Gastroesophageal sphincter (tissue), 4 donors: ENCODE data around the gene XG. TPM values are rescaled to one million over a fixed set of nuclear protein-coding genes. Genes with fewer than 3 reads are reported as not detected.
"Not testable (repeated sequence)": the region's sequence is repeated elsewhere in the genome, so short reads cannot be mapped to it uniquely, and the experiment has no call there.

Experiments
- ATAC-seq: fragments of 150-250 bp; one replicate; pipeline ENCODE4 v1.9.1; 2016; ENCODE audit warnings: mild to moderate bottlenecking, moderate library complexity
- H3K27ac ChIP-seq, 4 donors: fragments of 200-600 bp; sonication (generic) in 3 of 4; 1 replicate in 3 of 4; 2 replicates in 1 of 4; pipeline ENCODE4 v1.5.1; 2016 to 2019
- H3K27me3 ChIP-seq: fragments of 200-600 bp; sonication (generic); one replicate; pipeline ENCODE4 v1.5.1; 2019
- H3K36me3 ChIP-seq, 2 donors: fragments of 200-600 bp; sonication (generic); one replicate each; pipeline ENCODE4 v1.5.1; 2019; ENCODE audit warnings: control low read depth in 1 of 2
- H3K4me1 ChIP-seq, 3 donors: fragments of 200-600 bp; sonication (generic); 1 replicate in 2 of 3; 2 replicates in 1 of 3; pipeline ENCODE4 v1.5.1; 2016 to 2019; ENCODE audit warnings: control low read depth in 2 of 3
- H3K4me3 ChIP-seq, 2 donors: fragments of 200-600 bp; sonication (generic); one replicate each; pipeline ENCODE4 v1.5.1; 2019; ENCODE audit warnings: mild to moderate bottlenecking in 1 of 2, moderate library complexity in 1 of 2
- H3K9me3 ChIP-seq, 3 donors: fragments of 200-600 bp; sonication (generic); one replicate each; pipeline ENCODE4 v1.5.1; 2017 to 2019; ENCODE audit warnings: control low read depth in 2 of 3
- EP300 ChIP-seq: sonication (generic); formaldehyde crosslinking; IDR thresholded peaks from one replicate; pipeline ENCODE4 v1.6.1; 2017; ENCODE audit warnings: antibody characterized with exemption, mild to moderate bottlenecking
- POLR2A ChIP-seq, 2 donors: fragments of 450-650 bp; IDR thresholded peaks; one replicate each; pipeline ENCODE4 v1.6.1; 2017; ENCODE audit warnings: antibody characterized with exemption in 2 of 2, mild to moderate bottlenecking in 2 of 2, moderate library complexity in 1 of 2
- POLR2AphosphoS5 ChIP-seq: sonication (generic); formaldehyde crosslinking; IDR thresholded peaks from one replicate; pipeline ENCODE4 v1.6.1; 2017; ENCODE audit warnings: antibody characterized with exemption
- WGBS, 2 donors: methylation state at CpG; one replicate each; pipeline ENCODE4 v1.1.5; 2018; ENCODE audit warnings: low coverage in 1 of 2; 5-methylcytosine and 5-hydroxymethylcytosine counted together
- total RNA-seq, 4 donors: library from RNA; depleted of rRNA; stranded (reverse); fragments of >200 nt; gene quantifications; one replicate each; pipeline ENCODE4 v1.1.0, GENCODE V29; 2016
- TF ChIP-seq, protein P1 (sequence below), 4 experiments: fragments of 200-600 bp in 2 of 4; fragments of 450-650 bp in 2 of 4; sonication (generic) in 1 of 4; IDR thresholded peaks; one replicate each; pipeline ENCODE4 v1.5.1; 2017 to 2019; ENCODE audit warnings: antibody characterized with exemption in 4 of 4, mild to moderate bottlenecking in 2 of 4, moderate library complexity in 2 of 4

The XG gene, protein sequence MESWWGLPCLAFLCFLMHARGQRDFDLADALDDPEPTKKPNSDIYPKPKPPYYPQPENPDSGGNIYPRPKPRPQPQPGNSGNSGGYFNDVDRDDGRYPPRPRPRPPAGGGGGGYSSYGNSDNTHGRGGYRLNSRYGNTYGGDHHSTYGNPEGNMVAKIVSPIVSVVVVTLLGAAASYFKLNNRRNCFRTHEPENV
- total RNA-seq, result under 1 TPM in 3 of 4 donors, not detected in 1; 0.19 to 0.67 (median 0.47) TPM

DNA sequence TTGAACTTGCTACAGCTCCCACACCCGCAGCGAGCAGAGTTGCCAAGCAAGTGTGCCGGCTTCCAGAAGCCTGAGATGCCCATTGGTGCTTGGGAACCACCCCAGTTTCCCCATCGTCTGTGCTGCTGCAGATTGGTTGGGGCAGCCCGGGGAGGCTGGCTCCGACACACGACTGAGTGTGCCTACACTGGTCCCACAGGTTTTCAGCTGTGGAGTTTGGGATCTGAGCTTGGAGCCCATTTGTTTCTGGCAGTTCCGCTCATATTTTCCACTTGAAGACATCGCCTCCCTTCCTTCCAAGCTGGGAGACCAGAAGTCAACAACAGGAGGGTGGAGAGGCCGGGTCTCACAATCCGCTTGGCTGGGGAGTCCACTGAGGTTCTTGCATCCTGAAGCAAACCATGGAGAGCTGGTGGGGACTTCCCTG lies at the start of gene XG:
TSS of gene XG (plus strand) at position 167 of the 427 bp plus-strand sequence. CDS start at position 402, 235 bp downstream.
- ATAC-seq, H3K4me1 ChIP-seq, H3K4me3 ChIP-seq, H3K27ac ChIP-seq, H3K36me3 ChIP-seq, H3K27me3 ChIP-seq, H3K9me3 ChIP-seq: not testable (repeated sequence)
- WGBS, 2 donors, result 60% methylated on average over 2 of the region's 11 CpGs; no CpG with 5 or more reads in 1 of the 2 donors

DNA sequence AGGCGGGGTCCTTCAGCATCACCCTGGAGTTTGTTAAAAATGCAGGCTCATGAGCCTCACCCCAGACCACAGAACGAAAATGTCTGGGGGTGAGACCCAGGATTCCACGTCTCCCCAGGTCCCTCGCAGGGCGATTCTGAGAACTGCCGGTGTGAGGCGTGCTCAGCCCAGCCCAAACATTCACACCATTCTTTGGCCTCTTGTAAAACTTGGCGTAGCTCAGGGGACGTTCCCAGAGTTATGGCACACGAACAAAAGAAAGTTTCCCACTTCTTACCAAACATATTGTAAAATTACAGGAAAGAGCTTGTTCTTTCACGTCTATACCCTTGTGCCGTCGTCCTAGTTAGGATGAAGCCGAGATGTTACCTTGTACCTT lies 47.9 kb upstream of the XG start:
- H3K4me3 ChIP-seq, result peak overlapping the region in 1 of 2 donors; percentile 6
- H3K36me3 ChIP-seq, result peaks cover 0 to 6% of the 10 kb centered on the region in 2 donors
- no peaks in the 10 kb centered on the region for H3K9me3 ChIP-seq
- WGBS, 2 donors, result 37 to 53% methylated on average over 7 to 9 of the region's 14 CpGs
- H3K4me1 ChIP-seq, result peaks cover 16 to 100% (median 40%) of the 10 kb centered on the region in 3 donors
- H3K27me3 ChIP-seq, result no peaks in the 10 kb centered on the region
- TF ChIP-seq, protein P1, sequence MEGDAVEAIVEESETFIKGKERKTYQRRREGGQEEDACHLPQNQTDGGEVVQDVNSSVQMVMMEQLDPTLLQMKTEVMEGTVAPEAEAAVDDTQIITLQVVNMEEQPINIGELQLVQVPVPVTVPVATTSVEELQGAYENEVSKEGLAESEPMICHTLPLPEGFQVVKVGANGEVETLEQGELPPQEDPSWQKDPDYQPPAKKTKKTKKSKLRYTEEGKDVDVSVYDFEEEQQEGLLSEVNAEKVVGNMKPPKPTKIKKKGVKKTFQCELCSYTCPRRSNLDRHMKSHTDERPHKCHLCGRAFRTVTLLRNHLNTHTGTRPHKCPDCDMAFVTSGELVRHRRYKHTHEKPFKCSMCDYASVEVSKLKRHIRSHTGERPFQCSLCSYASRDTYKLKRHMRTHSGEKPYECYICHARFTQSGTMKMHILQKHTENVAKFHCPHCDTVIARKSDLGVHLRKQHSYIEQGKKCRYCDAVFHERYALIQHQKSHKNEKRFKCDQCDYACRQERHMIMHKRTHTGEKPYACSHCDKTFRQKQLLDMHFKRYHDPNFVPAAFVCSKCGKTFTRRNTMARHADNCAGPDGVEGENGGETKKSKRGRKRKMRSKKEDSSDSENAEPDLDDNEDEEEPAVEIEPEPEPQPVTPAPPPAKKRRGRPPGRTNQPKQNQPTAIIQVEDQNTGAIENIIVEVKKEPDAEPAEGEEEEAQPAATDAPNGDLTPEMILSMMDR (IDR thresholded peaks at IDR 0.05), result peak in 3 of 4 experiments; percentile 50 to 63 (median 54)
- no peak for TF ChIP-seq EP300
- peak; percentile 89 for TF ChIP-seq POLR2AphosphoS5
- TF ChIP-seq POLR2A (IDR thresholded peaks at IDR 0.05), result no peak
- peak; percentile 57 for ATAC-seq
- H3K27ac ChIP-seq, result peak overlapping the region in 3 of 4 donors; percentile 38 to 67 (median 64)

DNA sequence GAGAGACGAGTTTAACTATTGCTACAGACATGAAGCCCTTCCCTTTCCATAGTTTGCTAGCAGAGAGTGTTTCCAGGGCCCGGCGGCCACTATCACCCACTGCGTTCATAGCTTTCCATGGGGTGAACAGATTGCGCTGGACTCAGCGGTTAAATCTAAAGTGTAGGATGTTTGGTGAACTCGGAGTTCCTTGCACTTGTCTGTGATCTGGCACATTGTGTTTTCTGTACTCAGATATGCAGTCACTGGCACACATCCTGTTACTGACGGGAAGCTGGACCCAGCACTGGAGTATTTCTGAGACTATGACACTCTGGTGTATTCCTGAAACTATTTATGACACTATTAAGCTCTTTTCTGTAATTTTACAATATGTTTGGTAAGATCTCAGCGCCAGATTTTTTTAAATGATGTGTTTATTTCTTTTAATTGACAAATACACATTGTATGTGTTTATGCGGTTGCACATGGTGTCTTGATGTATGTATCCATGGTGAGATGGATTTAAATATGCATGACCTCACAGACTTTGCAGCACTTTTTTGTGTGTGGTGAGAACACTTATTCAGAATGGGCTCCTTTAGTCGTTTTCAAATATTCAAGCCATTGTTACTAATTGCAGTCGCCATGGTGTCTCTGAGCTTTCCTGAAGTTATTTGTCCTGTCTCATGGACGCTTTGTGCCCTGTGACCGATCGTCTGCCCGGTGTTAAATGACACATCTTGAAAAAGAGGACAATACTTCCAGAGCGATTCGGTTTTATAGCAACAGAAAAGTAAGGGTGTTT lies 46.6 kb upstream of the XG start:
- peaks cover 16 to 100% (median 50%) of the 10 kb centered on the region in 3 donors for H3K4me1 ChIP-seq
- H3K27ac ChIP-seq, result peak overlapping the region in 3 of 4 donors; percentile 64 to 67 (median 67)
- no peaks in the 10 kb centered on the region for H3K9me3 ChIP-seq
- H3K27me3 ChIP-seq, result no peaks in the 10 kb centered on the region
- ATAC-seq, result peak; percentile 46
- H3K4me3 ChIP-seq, result no peak overlapping the region
- 59 to 65% methylated on average over 7 to 18 of the region's 18 CpGs for WGBS, 2 donors
- H3K36me3 ChIP-seq, result peaks cover 0 to 3% of the 10 kb centered on the region in 2 donors
- peak; percentile 96 for TF ChIP-seq POLR2AphosphoS5
- TF ChIP-seq, protein P1 (IDR thresholded peaks at IDR 0.05), result no peak
- TF ChIP-seq POLR2A (IDR thresholded peaks at IDR 0.05), result no peak
- TF ChIP-seq EP300, result no peak

DNA sequence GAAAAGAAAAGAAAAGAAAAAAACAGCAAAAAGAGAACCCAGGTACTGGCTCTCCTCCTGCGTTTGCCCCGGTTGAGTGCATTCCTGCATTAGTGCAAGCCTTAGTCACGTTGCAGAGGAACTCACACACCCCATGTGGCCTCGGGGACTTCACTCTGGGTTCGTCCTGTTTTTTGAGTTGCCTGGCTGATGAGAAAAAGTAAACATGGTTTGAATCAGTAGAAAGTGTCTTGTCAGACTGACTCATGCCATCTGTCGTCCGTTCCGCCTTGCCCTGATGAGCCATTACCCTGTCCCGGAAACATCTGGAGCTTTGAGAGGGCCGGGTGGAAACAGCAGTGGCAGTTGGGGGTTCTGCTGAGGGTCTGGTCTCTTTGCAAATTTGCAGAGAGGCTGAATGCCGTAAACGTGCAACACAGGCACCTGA lies 44.5 kb upstream of the XG start:
- peak; percentile 88 for TF ChIP-seq POLR2AphosphoS5
- no peak for TF ChIP-seq POLR2A (IDR thresholded peaks at IDR 0.05)
- Histone ChIP-seq H3K27ac (peak overlapping the region in 2 of 4 donors; percentile 67 to 69), H3K4me3 (peak overlapping the region in 1 of 2 donors; percentile 12), H3K36me3 (peaks cover 0 to 14% of the 10 kb centered on the region in 2 donors), H3K4me1 (peaks cover 18 to 93% (median 50%) of the 10 kb centered on the region in 3 donors), H3K27me3 (no peaks in the 10 kb centered on the region), H3K9me3 (no peaks in the 10 kb centered on the region)
- ATAC-seq, result peak; percentile 73
- WGBS, 2 donors, result 2 to 22% methylated on average over 5 to 9 of the region's 12 CpGs

DNA sequence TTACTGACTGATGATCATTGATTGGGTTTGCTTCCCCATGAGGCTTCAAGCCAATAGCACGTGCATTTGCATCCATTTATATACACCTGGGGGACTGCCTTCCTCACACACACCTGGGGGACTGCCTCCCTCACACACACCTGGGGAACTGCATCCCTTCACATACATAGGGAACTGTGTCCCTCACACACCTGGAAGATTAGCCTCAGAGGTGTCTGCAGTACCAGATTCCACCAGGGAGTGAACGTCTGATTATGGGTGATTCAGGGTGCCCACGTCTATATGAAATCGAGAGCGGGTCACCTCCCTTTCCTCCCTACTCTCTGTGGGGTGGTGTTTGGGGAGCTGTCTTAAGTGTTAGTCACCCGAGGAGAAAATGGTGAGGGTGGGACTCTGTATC lies 43.8 kb upstream of the XG start:
- Histone ChIP-seq H3K27me3 (no peaks in the 10 kb centered on the region), H3K36me3 (peaks cover 0 to 21% of the 10 kb centered on the region in 2 donors), H3K4me1 (peaks cover 18 to 86% (median 50%) of the 10 kb centered on the region in 3 donors), H3K27ac (peak overlapping the region in 2 of 4 donors; percentile 67 to 69), H3K4me3 (no peak overlapping the region), H3K9me3 (no peaks in the 10 kb centered on the region)
- no peak for TF ChIP-seq EP300
- TF ChIP-seq, protein P1 (IDR thresholded peaks at IDR 0.05), result peak in 1 of 4 experiments; percentile 8
- no peak for TF ChIP-seq POLR2A (IDR thresholded peaks at IDR 0.05)
- no peak for ATAC-seq
- 44 to 76% methylated on average over 2 to 3 of the region's 6 CpGs for WGBS, 2 donors
